Gastroesophageal sphincter (tissue), 4 donors: ENCODE data around the gene CLDN22. TPM values are rescaled to one million over a fixed set of nuclear protein-coding genes. Genes with fewer than 3 reads are reported as not detected.
A peak's percentile ranks its signal among the peaks of the same experiment; 100 is the strongest.

ENCODE experiments used
- ATAC-seq: fragments of 150-250 bp; one replicate; pipeline ENCODE4 v1.9.1; 2016; ENCODE audit warnings: mild to moderate bottlenecking, moderate library complexity
- H3K27ac ChIP-seq, 4 donors: fragments of 200-600 bp; sonication (generic) in 3 of 4; 1 replicate in 3 of 4; 2 replicates in 1 of 4; pipeline ENCODE4 v1.5.1; 2016 to 2019
- H3K27me3 ChIP-seq: fragments of 200-600 bp; sonication (generic); one replicate; pipeline ENCODE4 v1.5.1; 2019
- H3K36me3 ChIP-seq, 2 donors: fragments of 200-600 bp; sonication (generic); one replicate each; pipeline ENCODE4 v1.5.1; 2019; ENCODE audit warnings: control low read depth in 1 of 2
- H3K4me1 ChIP-seq, 3 donors: fragments of 200-600 bp; sonication (generic); 1 replicate in 2 of 3; 2 replicates in 1 of 3; pipeline ENCODE4 v1.5.1; 2016 to 2019; ENCODE audit warnings: control low read depth in 2 of 3
- H3K4me3 ChIP-seq, 2 donors: fragments of 200-600 bp; sonication (generic); one replicate each; pipeline ENCODE4 v1.5.1; 2019; ENCODE audit warnings: mild to moderate bottlenecking in 1 of 2, moderate library complexity in 1 of 2
- H3K9me3 ChIP-seq, 3 donors: fragments of 200-600 bp; sonication (generic); one replicate each; pipeline ENCODE4 v1.5.1; 2017 to 2019; ENCODE audit warnings: control low read depth in 2 of 3
- EP300 ChIP-seq: sonication (generic); formaldehyde crosslinking; IDR thresholded peaks from one replicate; pipeline ENCODE4 v1.6.1; 2017; ENCODE audit warnings: antibody characterized with exemption, mild to moderate bottlenecking
- POLR2A ChIP-seq, 2 donors: fragments of 450-650 bp; IDR thresholded peaks; one replicate each; pipeline ENCODE4 v1.6.1; 2017; ENCODE audit warnings: antibody characterized with exemption in 2 of 2, mild to moderate bottlenecking in 2 of 2, moderate library complexity in 1 of 2
- POLR2AphosphoS5 ChIP-seq: sonication (generic); formaldehyde crosslinking; IDR thresholded peaks from one replicate; pipeline ENCODE4 v1.6.1; 2017; ENCODE audit warnings: antibody characterized with exemption
- WGBS, 2 donors: methylation state at CpG; one replicate each; pipeline ENCODE4 v1.1.5; 2018; ENCODE audit warnings: low coverage in 1 of 2; 5-methylcytosine and 5-hydroxymethylcytosine counted together
- total RNA-seq, 4 donors: library from RNA; depleted of rRNA; stranded (reverse); fragments of >200 nt; gene quantifications; one replicate each; pipeline ENCODE4 v1.1.0, GENCODE V29; 2016
- TF ChIP-seq, protein P1 (sequence below), 4 experiments: fragments of 200-600 bp in 2 of 4; fragments of 450-650 bp in 2 of 4; sonication (generic) in 1 of 4; IDR thresholded peaks; one replicate each; pipeline ENCODE4 v1.5.1; 2017 to 2019; ENCODE audit warnings: antibody characterized with exemption in 4 of 4, mild to moderate bottlenecking in 2 of 4, moderate library complexity in 2 of 4

CLDN22 gene
- total RNA-seq, 4 donors from 2014 or later = 1.4 TPM; not detected in 3

DNA sequence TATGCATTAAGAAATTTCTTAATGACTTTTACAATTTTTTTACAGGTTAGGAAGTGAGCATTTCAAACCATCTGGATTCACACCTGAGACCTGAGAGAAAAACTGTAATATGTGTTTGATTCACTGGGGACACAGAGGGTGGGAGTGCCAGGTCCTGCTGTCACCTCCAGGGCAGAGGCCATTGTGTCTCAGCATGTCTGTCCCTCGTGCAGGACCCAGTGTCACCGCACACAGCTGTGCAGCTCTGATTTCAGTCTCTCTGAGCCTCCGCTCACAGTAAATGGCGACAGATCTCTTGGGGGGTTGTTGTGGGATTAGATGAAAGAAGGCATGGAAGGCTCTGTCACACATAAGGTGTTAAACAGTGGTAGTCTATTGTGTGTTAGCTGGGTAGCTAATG lies 25.2 kb upstream of the CLDN22 start:
- ATAC-seq = no peak
- 72% methylated on average over 4 of the region's 4 CpGs; no CpG with 5 or more reads in 1 of the 2 donors for WGBS, 2 donors

DNA sequence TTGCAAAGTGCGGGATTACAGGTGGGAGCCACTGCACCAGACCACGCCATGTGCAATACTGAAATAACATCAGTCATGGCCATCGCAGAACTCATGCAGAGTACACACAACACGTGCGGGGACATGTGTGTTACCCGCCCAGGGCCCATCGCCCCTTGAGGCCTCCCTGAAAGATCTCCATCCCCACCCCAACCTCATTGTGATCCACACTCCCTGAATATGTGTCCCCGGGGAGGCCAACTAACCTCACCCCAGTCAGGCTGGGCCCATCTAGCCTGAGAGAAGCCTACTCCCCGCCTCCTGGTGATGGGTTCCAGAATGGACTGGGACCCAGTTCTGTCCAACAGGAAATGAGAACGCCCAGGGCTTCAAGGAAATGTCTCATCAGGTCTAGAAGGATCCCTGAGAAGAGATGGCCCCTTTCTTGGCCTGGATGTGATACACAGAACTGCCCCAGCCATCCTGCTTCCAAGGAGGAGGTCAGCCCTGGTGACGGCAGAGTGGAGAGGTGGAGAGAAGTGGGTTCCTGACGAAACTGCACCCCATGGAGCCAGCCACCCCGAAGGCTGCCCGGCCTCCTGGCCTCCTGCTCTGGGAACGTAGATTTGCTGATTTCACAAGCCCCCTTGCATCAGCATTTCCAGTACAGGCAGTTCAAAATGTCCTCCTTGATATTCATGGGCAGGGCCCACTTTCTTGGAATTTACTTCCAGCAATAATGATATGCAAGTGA lies 24.6 kb upstream of the CLDN22 start:
- no peaks in the 10 kb centered on the region for H3K36me3 ChIP-seq
- peaks cover 0 to 9% (median 0%) of the 10 kb centered on the region in 3 donors for H3K4me1 ChIP-seq
- no peak overlapping the region for H3K27ac ChIP-seq
- H3K27me3 ChIP-seq = peaks cover 54% of the 10 kb centered on the region
- TF ChIP-seq POLR2AphosphoS5 (no peak), POLR2A (IDR thresholded peaks at IDR 0.05) (no peak), EP300 (no peak)
- TF ChIP-seq, protein P1, sequence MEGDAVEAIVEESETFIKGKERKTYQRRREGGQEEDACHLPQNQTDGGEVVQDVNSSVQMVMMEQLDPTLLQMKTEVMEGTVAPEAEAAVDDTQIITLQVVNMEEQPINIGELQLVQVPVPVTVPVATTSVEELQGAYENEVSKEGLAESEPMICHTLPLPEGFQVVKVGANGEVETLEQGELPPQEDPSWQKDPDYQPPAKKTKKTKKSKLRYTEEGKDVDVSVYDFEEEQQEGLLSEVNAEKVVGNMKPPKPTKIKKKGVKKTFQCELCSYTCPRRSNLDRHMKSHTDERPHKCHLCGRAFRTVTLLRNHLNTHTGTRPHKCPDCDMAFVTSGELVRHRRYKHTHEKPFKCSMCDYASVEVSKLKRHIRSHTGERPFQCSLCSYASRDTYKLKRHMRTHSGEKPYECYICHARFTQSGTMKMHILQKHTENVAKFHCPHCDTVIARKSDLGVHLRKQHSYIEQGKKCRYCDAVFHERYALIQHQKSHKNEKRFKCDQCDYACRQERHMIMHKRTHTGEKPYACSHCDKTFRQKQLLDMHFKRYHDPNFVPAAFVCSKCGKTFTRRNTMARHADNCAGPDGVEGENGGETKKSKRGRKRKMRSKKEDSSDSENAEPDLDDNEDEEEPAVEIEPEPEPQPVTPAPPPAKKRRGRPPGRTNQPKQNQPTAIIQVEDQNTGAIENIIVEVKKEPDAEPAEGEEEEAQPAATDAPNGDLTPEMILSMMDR (IDR thresholded peaks at IDR 0.05) = no peak
- WGBS, 2 donors = 100% methylated on average over 1 of the region's 15 CpGs; no CpG with 5 or more reads in 1 of the 2 donors
- H3K4me3 ChIP-seq = no peak overlapping the region
- no peaks in the 10 kb centered on the region for H3K9me3 ChIP-seq
- no peak for ATAC-seq

More for the DNA sequence above, 25.2 kb upstream of the CLDN22 start:
- Histone ChIP-seq H3K27ac (no peak overlapping the region), H3K4me1 (peaks cover 0 to 9% (median 0%) of the 10 kb centered on the region in 3 donors), H3K4me3 (no peak overlapping the region), H3K36me3 (no peaks in the 10 kb centered on the region), H3K9me3 (no peaks in the 10 kb centered on the region), H3K27me3 (peaks cover 54% of the 10 kb centered on the region)
- no peak for TF ChIP-seq POLR2A (IDR thresholded peaks at IDR 0.05)
- no peak for TF ChIP-seq EP300
- no peak for TF ChIP-seq POLR2AphosphoS5
- TF ChIP-seq, protein P1 (IDR thresholded peaks at IDR 0.05) = no peak

DNA sequence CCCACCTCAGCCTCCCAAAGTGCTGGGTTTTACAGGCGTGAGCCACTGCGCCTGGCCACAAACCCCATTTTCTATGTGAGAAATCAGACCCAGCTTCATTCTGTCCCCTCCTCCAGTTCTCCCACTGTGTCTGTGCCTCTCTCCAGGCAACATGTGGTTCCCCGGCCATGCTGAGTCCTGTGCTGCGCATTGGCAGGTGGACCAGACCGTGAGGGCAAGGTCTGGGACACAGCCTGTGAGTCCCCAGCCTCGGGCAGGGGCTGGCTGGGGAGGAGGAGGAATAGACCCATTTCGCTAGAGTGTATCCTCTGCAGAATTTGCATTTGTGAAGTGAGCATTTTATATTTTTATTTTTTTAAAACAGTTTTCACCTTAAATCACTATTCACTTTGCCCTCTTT lies 23.7 kb upstream of the CLDN22 start:
- H3K4me1 ChIP-seq = peaks cover 0 to 9% (median 0%) of the 10 kb centered on the region in 3 donors
- H3K27me3 ChIP-seq = peaks cover 49% of the 10 kb centered on the region
- H3K4me3 ChIP-seq = no peak overlapping the region
- no peak for ATAC-seq
- TF ChIP-seq, protein P1 (IDR thresholded peaks at IDR 0.05) = no peak
- TF ChIP-seq POLR2A (IDR thresholded peaks at IDR 0.05) (no peak), POLR2AphosphoS5 (no peak), EP300 (no peak)
- H3K27ac ChIP-seq = no peak overlapping the region
- no peaks in the 10 kb centered on the region for H3K9me3 ChIP-seq
- H3K36me3 ChIP-seq = no peaks in the 10 kb centered on the region
- 88 to 100% methylated on average over 1 to 6 of the region's 7 CpGs for WGBS, 2 donors

DNA sequence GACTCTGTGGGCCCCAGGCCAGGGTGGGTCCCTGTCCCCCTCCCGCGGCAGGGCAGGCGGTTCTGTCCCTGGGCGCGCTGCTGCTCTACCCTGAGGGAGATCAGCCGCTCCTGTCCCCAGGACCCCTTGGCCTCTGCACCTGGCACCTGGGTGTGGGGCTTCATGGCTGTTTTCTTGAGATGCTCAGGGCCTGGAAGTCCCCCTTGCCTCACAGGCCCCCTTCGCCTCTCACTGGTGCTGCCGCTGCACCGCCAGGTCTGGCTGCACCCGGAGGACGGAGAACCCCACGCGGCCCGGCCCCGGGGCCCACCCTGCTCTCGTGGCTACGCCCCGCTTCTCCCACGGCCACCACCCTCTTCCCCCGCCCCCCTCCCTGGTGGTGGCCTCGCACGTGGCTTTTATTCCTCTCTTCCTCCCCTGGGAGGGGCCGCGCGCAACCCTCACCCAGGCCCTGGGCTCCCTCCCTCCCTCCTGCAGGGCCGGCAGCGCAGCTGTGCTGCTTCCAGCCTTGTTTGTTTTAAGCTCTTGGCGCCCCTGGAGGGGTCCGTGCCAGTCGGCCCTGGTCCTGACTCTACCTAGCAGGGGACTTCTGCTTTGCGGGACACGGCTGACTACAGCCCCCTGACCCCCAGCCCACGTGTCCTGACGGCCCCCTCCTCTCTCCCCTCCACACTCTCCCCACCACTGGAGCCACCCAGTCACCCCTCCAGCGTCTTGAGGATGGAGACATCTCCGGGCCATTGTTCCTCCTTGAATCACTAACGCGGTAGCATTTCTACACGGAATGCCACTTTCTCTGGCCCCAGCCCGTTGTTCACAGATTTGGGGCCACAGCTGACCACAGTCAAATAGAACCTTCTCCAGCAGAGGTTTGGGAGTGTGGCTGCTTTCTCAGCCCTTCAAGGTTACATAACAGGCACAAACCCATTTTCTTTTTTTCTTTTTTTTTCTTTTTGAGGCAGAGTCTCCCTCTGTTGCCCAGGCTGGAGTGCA lies 22.8 kb upstream of the CLDN22 start:
- ATAC-seq = no peak
- H3K36me3 ChIP-seq = no peaks in the 10 kb centered on the region
- no peaks in the 10 kb centered on the region for H3K9me3 ChIP-seq
- WGBS, 2 donors = 12 to 37% methylated on average over 10 to 14 of the region's 40 CpGs
- TF ChIP-seq POLR2AphosphoS5 (no peak), POLR2A (IDR thresholded peaks at IDR 0.05) (no peak), EP300 (no peak)
- TF ChIP-seq, protein P1 (IDR thresholded peaks at IDR 0.05) = no peak
- H3K4me3 ChIP-seq = peak overlapping the region in 1 of 2 donors; percentile 16
- peaks cover 41% of the 10 kb centered on the region for H3K27me3 ChIP-seq
- no peak overlapping the region for H3K27ac ChIP-seq
- H3K4me1 ChIP-seq = peaks cover 0 to 9% (median 0%) of the 10 kb centered on the region in 3 donors
